Lower leg skin (tissue), 4 donors: ENCODE measurements around the gene POLR2L. TPM values are rescaled to one million over a fixed set of nuclear protein-coding genes. Genes with fewer than 3 reads are reported as not detected.

ENCODE experiments used
- DNase-seq, 2 donors: peaks; one replicate each; pipeline ENCODE4 v3.0.0-alpha.2; 2019; ENCODE audit warnings: low spot score in 2 of 2
- H3K4me3 ChIP-seq: fragments of 200-600 bp; sonication (generic); 2 replicates; pipeline ENCODE4 v1.5.1; 2017; ENCODE audit warnings: mild to moderate bottlenecking, low read depth; ENCODE audit not compliant: poor library complexity, severe bottlenecking
- POLR2A ChIP-seq, 2 donors: fragments of 450-650 bp; IDR thresholded peaks; one replicate each; pipeline ENCODE4 v1.6.1; 2016 to 2017; ENCODE audit warnings: antibody characterized with exemption in 2 of 2, mild to moderate bottlenecking in 1 of 2, moderate library complexity in 1 of 2
- WGBS, 2 donors: methylation state at CpG; one replicate each; pipeline ENCODE4 v1.1.5; 2018; 5-methylcytosine and 5-hydroxymethylcytosine counted together
- intact Hi-C: fragments of 100-400 bp; cut with DNase I; formaldehyde crosslinking; loops from one replicate; pipeline ENCODE4 v1.15.0; 2023; ENCODE audit warnings: low total_unique reads
- total RNA-seq, 4 donors: library from RNA; depleted of rRNA; stranded (reverse); fragments of >200 nt; gene quantifications; one replicate each; pipeline ENCODE4 v1.1.0, GENCODE V29; 2016
- TF ChIP-seq, protein P1 (sequence below), 3 donors: fragments of 450-650 bp; IDR thresholded peaks; one replicate each; pipeline ENCODE4 v1.5.1; 2016; ENCODE audit warnings: antibody characterized with exemption in 3 of 3, mild to moderate bottlenecking in 3 of 3, moderate library complexity in 2 of 3

POLR2L gene
- total RNA-seq, 4 donors from 2014 or later: 39.1 to 61.2 (median 51.4) TPM

DNA sequence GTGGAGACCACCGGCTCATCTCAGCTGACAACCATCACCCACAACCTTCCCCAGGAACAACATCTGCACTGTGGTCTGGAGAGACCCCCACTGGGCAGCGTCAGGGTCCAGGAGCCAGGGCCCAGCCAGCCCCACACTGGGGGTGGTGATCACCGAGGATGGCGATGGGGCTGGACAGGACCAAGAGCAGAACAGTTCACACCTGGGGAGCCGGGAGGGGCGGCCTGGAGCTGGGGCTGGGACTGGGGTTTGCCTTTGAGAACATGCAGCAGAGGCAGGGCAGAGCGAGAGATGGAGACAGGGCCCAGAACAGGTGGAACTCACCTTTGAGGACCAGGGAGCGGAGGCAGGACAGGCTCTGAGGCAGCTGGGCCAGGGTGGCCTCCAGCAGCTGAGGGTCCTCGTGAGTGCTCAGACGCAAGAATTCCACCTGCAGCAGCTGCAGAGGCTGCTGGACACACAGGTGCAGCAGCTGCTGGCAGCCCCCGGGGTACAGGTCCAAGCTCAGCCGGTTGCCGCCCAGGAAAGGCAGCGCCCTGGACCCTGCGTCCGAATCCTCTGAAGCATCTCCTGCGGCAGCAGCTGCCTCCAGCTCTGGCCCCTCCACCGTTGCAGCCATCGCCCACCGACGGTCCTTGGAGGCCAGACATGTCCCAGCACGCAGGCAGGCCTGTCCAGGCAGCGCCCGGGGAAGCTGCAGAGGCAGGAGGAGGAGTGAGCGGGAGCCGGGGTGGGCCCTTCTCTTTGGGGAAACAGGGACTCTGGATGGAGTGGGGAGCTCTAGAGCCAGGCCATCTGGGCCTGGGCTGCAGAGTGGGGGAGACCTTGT, 38.3 kb downstream of the POLR2L start:
- TF ChIP-seq POLR2A (IDR thresholded peaks at IDR 0.05): no peak
- TF ChIP-seq, protein P1, sequence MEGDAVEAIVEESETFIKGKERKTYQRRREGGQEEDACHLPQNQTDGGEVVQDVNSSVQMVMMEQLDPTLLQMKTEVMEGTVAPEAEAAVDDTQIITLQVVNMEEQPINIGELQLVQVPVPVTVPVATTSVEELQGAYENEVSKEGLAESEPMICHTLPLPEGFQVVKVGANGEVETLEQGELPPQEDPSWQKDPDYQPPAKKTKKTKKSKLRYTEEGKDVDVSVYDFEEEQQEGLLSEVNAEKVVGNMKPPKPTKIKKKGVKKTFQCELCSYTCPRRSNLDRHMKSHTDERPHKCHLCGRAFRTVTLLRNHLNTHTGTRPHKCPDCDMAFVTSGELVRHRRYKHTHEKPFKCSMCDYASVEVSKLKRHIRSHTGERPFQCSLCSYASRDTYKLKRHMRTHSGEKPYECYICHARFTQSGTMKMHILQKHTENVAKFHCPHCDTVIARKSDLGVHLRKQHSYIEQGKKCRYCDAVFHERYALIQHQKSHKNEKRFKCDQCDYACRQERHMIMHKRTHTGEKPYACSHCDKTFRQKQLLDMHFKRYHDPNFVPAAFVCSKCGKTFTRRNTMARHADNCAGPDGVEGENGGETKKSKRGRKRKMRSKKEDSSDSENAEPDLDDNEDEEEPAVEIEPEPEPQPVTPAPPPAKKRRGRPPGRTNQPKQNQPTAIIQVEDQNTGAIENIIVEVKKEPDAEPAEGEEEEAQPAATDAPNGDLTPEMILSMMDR (IDR thresholded peaks at IDR 0.05): no peak
- no peak overlapping the region for H3K4me3 ChIP-seq
- intact Hi-C loops: no loop called here
- 46 to 51% methylated on average over 23 to 25 of the region's 26 CpGs for WGBS, 2 donors
- no peak for DNase-seq

DNA sequence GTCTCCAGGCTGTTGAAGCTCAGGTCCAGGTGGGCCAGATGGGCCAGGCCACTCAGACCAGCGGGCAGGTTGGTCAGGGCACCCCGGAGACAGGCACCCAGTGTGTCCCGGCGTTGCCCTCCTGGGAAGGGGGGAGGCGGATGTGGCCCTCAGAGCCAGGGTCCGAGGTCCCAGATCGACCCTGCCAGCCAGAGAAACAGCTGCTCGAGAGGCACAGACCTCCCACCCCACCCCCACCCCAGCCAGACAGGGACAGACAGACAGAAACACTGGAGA, 38.9 kb downstream of the POLR2L start:
- DNase-seq: no peak
- H3K4me3 ChIP-seq: no peak overlapping the region
- TF ChIP-seq POLR2A (IDR thresholded peaks at IDR 0.05): no peak
- TF ChIP-seq, protein P1 (IDR thresholded peaks at IDR 0.05): no peak
- 89% methylated on average over 8 of the region's 8 CpGs; no CpG with 5 or more reads in 1 of the 2 donors for WGBS, 2 donors
- intact Hi-C loops: no loop called here

DNA sequence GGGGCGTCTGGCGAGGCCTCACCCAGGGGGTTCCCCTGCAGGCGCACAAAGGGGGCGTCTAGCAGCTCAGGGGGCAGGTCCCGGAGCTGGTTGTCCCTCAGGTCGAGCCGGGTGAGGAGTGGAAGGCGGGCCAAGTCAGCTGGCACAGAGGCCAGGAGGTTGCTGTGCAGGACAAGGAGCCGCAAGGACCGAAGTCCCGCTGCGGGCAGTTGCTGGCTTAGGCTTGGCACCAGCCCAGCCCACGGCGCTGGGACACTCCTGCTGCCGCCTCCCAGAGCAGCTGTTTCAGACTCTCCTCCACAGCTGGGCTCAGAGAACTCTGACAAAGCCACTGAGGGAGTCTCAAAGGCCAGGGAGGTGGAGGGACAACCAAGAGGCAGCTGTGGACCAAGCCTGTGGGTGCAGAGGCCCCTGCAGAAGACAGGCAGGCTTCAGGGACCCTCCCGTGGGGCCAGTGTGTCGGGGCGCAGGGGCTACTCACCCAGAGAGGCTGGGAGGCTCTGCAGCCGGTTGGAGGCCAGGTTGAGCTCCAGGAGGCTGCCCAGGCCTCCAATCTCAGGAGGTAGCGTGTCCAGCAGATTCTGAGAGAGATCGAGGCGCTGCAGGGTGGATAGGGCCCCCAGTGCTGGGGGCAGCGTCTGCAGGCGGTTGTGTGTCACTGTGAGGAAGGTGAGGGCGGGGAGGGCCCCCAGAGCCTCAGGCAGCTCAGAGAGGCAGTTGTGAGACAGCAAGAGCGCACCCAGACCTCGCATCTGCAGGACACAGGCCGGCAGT, 39.4 kb downstream of the POLR2L start:
- DNase-seq: no peak
- intact Hi-C loops: no loop called here
- TF ChIP-seq, protein P1 (IDR thresholded peaks at IDR 0.05): no peak
- no peak for TF ChIP-seq POLR2A (IDR thresholded peaks at IDR 0.05)
- no peak overlapping the region for H3K4me3 ChIP-seq
- 90 to 91% methylated on average over 26 to 28 of the region's 28 CpGs for WGBS, 2 donors

GRCh38 chr11:802018-802617, 40.2 kb downstream of the POLR2L start:
- intact Hi-C loops: no loop called here
- TF ChIP-seq, protein P1 (IDR thresholded peaks at IDR 0.05): no peak
- 95 to 97% methylated on average over 18 to 19 of the region's 21 CpGs for WGBS, 2 donors
- DNase-seq: no peak
- H3K4me3 ChIP-seq: no peak overlapping the region

DNA sequence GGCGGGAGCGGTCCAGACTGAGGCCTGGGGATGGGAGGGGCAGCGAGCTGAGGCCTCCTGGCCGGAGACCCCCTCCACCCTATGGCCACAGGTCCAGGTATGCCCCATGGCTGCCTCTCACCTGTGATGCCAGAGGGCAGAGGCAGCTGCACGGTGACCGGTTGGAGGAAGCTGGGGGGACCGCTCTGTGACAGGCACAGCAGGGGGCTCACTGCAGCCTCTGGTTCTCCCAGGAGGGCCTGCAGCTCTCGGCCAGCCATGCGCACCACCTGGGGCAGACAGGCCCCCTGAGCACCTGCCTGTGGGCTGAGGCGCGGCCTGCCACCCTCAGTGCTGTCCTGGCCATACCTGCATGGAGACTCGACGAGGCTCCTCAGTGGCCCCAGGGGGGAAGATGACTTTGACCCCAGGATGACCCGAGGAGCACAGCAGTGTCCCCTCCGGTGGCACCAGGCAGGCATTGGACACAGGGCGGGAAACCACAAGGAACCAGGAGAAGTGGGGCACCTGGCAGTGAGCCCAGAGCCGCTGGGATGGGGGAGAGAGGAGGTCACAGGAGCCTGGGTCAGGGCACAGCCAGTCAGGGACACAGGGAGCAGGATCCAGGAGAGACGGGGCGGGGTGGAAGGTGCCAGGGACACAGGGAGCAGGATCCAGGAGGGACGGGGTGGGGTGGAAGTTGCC, 41.1 kb downstream of the POLR2L start:
- 83 to 90% methylated on average over 9 to 20 of the region's 20 CpGs for WGBS, 2 donors
- no peak for DNase-seq

More for the DNA sequence above, 41.1 kb downstream of the POLR2L start:
- no peak overlapping the region for H3K4me3 ChIP-seq
- no peak for TF ChIP-seq POLR2A (IDR thresholded peaks at IDR 0.05)
- TF ChIP-seq, protein P1 (IDR thresholded peaks at IDR 0.05): no peak
- intact Hi-C loops: no loop called here
